SKM-1 treated with dmso at 0.1 percent for 144 hours (cell line): ENCODE data around the gene MSRB2.
A peak's percentile ranks its signal among the peaks of the same experiment; 100 is the strongest.
"Not testable (repeated sequence)": the region's sequence is repeated elsewhere in the genome, so short reads cannot be mapped to it uniquely, and the experiment has no call there.

Experiments
- DNase-seq: peaks from one replicate; lab custom pipeline; 2025; ENCODE audit not compliant: unreplicated experiment; lab: John Stamatoyannopoulos, UW

MSRB2 gene

GRCh38 chr10:23070092-23070912 is 25.1 kb upstream of the MSRB2 start:
- DNase-seq = not testable (repeated sequence)

GRCh38 chr10:23070913-23071218 is 24.5 kb upstream of the MSRB2 start:
- no peak for DNase-seq

- not testable (repeated sequence) for DNase-seq
Measured at GRCh38 chr10:23072593-23072992, 22.8 kb upstream of the MSRB2 start.

GRCh38 chr10:23073527-23073926 is 21.9 kb upstream of the MSRB2 start:
- no peak for DNase-seq

- DNase-seq = no peak
Measured at GRCh38 chr10:23075672-23076071, 19.7 kb upstream of the MSRB2 start.

GRCh38 chr10:23078114-23078513 is 17.3 kb upstream of the MSRB2 start:
- DNase-seq = no peak

- no peak for DNase-seq
Measured at GRCh38 chr10:23079700-23080099, 15.7 kb upstream of the MSRB2 start.

- DNase-seq = no peak
Measured at GRCh38 chr10:23080262-23080661, 15.1 kb upstream of the MSRB2 start.

GRCh38 chr10:23081221-23081750 is 14.1 kb upstream of the MSRB2 start:
- DNase-seq = no peak

- DNase-seq = no peak
Measured at GRCh38 chr10:23081891-23082290, 13.5 kb upstream of the MSRB2 start.

GRCh38 chr10:23088609-23089008 is 6.8 kb upstream of the MSRB2 start:
- no peak for DNase-seq

- no peak for DNase-seq
Measured at GRCh38 chr10:23094786-23095403, 484 bp upstream of the MSRB2 start.

- peak; percentile 26 for DNase-seq
Measured at GRCh38 chr10:23095966-23096801, 805 bp downstream of the MSRB2 start.

GRCh38 chr10:23096802-23097549 is 1.6 kb downstream of the MSRB2 start:
- no peak for DNase-seq

- no peak for DNase-seq
Measured at GRCh38 chr10:23099079-23099478, 3.7 kb downstream of the MSRB2 start.

GRCh38 chr10:23099816-23100215 is 4.4 kb downstream of the MSRB2 start:
- no peak for DNase-seq

- peak; percentile 12 for DNase-seq
Measured at GRCh38 chr10:23100331-23101030, 5.1 kb downstream of the MSRB2 start.

- DNase-seq = no peak
Measured at GRCh38 chr10:23106331-23107072, 11.1 kb downstream of the MSRB2 start.

- no peak for DNase-seq
Measured at GRCh38 chr10:23110722-23111516, 15.5 kb downstream of the MSRB2 start.
